Mammary epithelial cell (primary cell): ENCODE results near the gene RAPGEF4.

ENCODE experiments used
- CTCF ChIP-seq, 2 donors: IDR thresholded peaks in 1 of 2; conservative IDR thresholded peaks in 1 of 2; 2 replicates each; pipeline ENCODE4 v1.5.1; 2011 to 2012; ENCODE audit warnings: inconsistent platforms in 2 of 2, low read length in 2 of 2, mild to moderate bottlenecking in 2 of 2, control low read depth in 1 of 2, low read depth in 1 of 2; ENCODE audit not compliant: insufficient read depth in 1 of 2; ENCODE audit errors: extremely low read depth in 1 of 2
- EZH2 ChIP-seq: IDR thresholded peaks from 2 replicates; pipeline ENCODE4 v1.6.1; 2012; ENCODE audit warnings: low read length, inconsistent platforms, borderline replicate concordance

DNA sequence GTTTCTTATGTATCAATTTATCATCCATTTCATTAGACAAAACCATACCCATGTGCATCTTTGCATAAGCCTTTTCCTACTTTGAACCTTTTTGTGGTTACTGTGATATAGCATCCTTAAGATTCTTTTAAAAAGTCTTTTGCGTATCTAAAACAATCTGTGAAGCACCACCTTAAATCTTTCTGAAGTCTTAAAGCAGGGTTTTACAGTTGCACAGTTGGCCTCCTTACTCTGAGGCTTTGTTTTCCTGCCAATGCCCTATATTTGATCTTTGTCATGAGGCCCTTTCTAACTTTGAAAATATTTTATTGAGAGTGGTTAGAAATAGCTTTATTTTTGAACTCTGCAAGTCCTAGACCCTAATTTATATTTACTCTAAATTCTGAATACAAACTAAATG lies 176.6 kb downstream of the RAPGEF4 start:
- TF ChIP-seq CTCF (conservative IDR thresholded peaks at IDR 0.05 in 1 of 2, IDR thresholded peaks at IDR 0.05 in 1 of 2; ENCODE audit: extremely low read depth in 1 of 2, insufficient read depth in 1 of 2, low read depth in 1 of 2, low read length in 2 of 2) (no peak), EZH2 (no peak)
